Stomach (tissue), 9 donors: ENCODE data around the gene S100A11. TPM values are rescaled to one million over a fixed set of nuclear protein-coding genes. Genes with fewer than 3 reads are reported as not detected.

Source experiments
- DNase-seq, 2 donors: peaks; one replicate each; pipeline versions ENCODE4 v3.0.0 to v3.0.0-alpha.2; 2013 to 2019
- H3K27ac ChIP-seq, 5 donors: fragments of 200-600 bp in 4 of 5; sonication (generic) in 4 of 5; one replicate each; pipeline ENCODE4 v1.5.1; 2013 to 2019; ENCODE audit warnings: mild to moderate bottlenecking in 1 of 5, moderate library complexity in 1 of 5
- H3K27me3 ChIP-seq, 3 donors: fragments of 200-600 bp; sonication (generic); one replicate each; pipeline ENCODE4 v1.5.1; 2017 to 2019; ENCODE audit warnings: mixed run types in 1 of 3
- H3K36me3 ChIP-seq, 4 donors: fragments of 200-600 bp; sonication (generic); 1 replicate in 3 of 4; 2 replicates in 1 of 4; pipeline ENCODE4 v1.5.1; 2016 to 2019
- H3K4me1 ChIP-seq, 4 donors: fragments of 200-600 bp; sonication (generic); one replicate each; pipeline ENCODE4 v1.5.1; 2016 to 2019
- H3K4me3 ChIP-seq, 4 donors: fragments of 200-600 bp; sonication (generic) in 3 of 4; one replicate each; pipeline ENCODE4 v1.5.1; 2016 to 2019; ENCODE audit warnings: mild to moderate bottlenecking in 1 of 4
- H3K9me3 ChIP-seq, 4 donors: fragments of 200-600 bp; sonication (generic); one replicate each; pipeline ENCODE4 v1.5.1; 2016 to 2019
- EP300 ChIP-seq: sonication (generic); formaldehyde crosslinking; IDR thresholded peaks from one replicate; pipeline ENCODE4 v1.6.1; 2017; ENCODE audit warnings: antibody characterized with exemption
- POLR2A ChIP-seq, 4 donors: fragments of 450-650 bp; IDR thresholded peaks; one replicate each; pipeline ENCODE4 v1.6.1; 2016; ENCODE audit warnings: antibody characterized with exemption in 4 of 4, control low read depth in 2 of 4, mild to moderate bottlenecking in 1 of 4, moderate library complexity in 1 of 4
- POLR2AphosphoS5 ChIP-seq, 3 donors: sonication (generic); formaldehyde crosslinking; IDR thresholded peaks; one replicate each; pipeline ENCODE4 v1.6.1; 2016; ENCODE audit warnings: antibody characterized with exemption in 3 of 3
- WGBS, 5 donors: extraction: QIAGEN DNeasy Blood & Tissue Kit in 3 of 5; methylation state at CpG; one replicate each; pipeline versions ENCODE4 v1.1.5 to v1.1.7; 2013 to 2018; 5-methylcytosine and 5-hydroxymethylcytosine counted together
- intact Hi-C: fragments of 100-400 bp; cut with DNase I; formaldehyde crosslinking; loops from one replicate; pipeline ENCODE4 v1.15.1; 2023; ENCODE audit warnings: low total_unique reads
- polyA plus RNA-seq, 3 donors: library from polyadenylated mRNA; stranded (reverse); fragments of 200-250 nt; gene quantifications; one replicate each; pipeline ENCODE4 v1.2.3, GENCODE V29; 2013
- total RNA-seq, 5 donors: library from RNA; depleted of rRNA; stranded (reverse); fragments of >200 nt; gene quantifications; one replicate each; pipeline versions ENCODE4 v1.1.0 to v1.2.3, GENCODE V29; 2014 to 2016
- TF ChIP-seq, protein P1 (sequence below), 7 experiments: fragments of 450-650 bp in 4 of 7; fragments of 200-600 bp in 3 of 7; sonication (generic) in 3 of 7; IDR thresholded peaks; one replicate each; pipeline ENCODE4 v1.5.1; 2016 to 2019; ENCODE audit warnings: antibody characterized with exemption in 7 of 7, control low read depth in 2 of 7, mild to moderate bottlenecking in 1 of 7
- donor health status: healthy with polysubstance abuse.
- donor health status: Bipolar disorder and iron deficiency.
- donor health status: healthy.

S100A11 gene
- total and polyA plus RNA-seq, 8 donors, result 9.8 to 3,881 (median 250) TPM

DNA sequence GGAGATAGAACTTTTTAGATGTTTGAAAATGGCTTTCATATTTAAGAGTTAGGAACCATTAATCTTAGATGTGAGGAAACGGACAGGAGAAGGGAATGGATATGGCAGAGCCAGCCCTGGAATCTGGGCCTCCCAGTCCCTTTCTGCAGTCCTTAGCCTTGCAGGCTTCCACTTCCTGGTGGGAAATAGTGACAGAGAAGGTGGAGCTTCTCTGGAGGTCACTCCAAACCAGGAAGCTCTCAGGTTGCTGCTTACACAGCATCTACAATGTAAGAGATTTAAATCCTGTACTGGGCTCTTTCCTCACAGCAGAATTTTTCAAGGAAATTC lies 2.5 kb downstream of the S100A11 start:
- H3K27me3 ChIP-seq, result no peaks in the 10 kb centered on the region
- no peaks in the 10 kb centered on the region for H3K9me3 ChIP-seq
- peak overlapping the region; percentile 83 to 99 (median 95) for H3K27ac ChIP-seq
- intact Hi-C loops, result no loop called here
- 8 to 46% (median 39%) methylated on average over 1 of the region's 1 CpG for WGBS, 5 donors
- H3K4me1 ChIP-seq, result peaks cover 26 to 61% (median 46%) of the 10 kb centered on the region in 4 donors
- H3K4me3 ChIP-seq, result peak overlapping the region; percentile 56 to 74 (median 61)
- H3K36me3 ChIP-seq, result peaks cover 24 to 46% (median 36%) of the 10 kb centered on the region in 4 donors
- no peak for DNase-seq
- no peak for TF ChIP-seq POLR2A (IDR thresholded peaks at IDR 0.05)
- no peak for TF ChIP-seq EP300
- TF ChIP-seq POLR2AphosphoS5 (IDR thresholded peaks at IDR 0.05), result no peak
- TF ChIP-seq, protein P1, sequence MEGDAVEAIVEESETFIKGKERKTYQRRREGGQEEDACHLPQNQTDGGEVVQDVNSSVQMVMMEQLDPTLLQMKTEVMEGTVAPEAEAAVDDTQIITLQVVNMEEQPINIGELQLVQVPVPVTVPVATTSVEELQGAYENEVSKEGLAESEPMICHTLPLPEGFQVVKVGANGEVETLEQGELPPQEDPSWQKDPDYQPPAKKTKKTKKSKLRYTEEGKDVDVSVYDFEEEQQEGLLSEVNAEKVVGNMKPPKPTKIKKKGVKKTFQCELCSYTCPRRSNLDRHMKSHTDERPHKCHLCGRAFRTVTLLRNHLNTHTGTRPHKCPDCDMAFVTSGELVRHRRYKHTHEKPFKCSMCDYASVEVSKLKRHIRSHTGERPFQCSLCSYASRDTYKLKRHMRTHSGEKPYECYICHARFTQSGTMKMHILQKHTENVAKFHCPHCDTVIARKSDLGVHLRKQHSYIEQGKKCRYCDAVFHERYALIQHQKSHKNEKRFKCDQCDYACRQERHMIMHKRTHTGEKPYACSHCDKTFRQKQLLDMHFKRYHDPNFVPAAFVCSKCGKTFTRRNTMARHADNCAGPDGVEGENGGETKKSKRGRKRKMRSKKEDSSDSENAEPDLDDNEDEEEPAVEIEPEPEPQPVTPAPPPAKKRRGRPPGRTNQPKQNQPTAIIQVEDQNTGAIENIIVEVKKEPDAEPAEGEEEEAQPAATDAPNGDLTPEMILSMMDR (IDR thresholded peaks at IDR 0.05), result no peak

DNA sequence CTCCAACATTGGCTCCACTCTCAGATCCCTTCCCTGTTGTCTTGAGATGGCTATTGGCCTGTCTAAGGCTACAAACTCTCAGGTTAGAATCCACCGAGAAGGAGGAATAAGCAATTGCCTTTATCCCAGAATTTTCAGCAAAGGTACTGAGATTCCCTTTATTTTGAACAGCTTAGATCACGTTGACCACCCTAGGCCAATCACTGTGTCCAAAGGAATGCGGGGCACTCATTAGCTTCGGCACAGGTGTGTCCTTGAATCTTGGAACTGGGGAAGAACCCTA lies 6.9 kb downstream of the S100A11 start:
- peaks cover 12 to 33% (median 24%) of the 10 kb centered on the region in 4 donors for H3K4me1 ChIP-seq
- 87 to 96% (median 91%) methylated on average over 4 of the region's 4 CpGs for WGBS, 5 donors
- TF ChIP-seq POLR2AphosphoS5 (IDR thresholded peaks at IDR 0.05), result no peak
- H3K9me3 ChIP-seq, result no peaks in the 10 kb centered on the region
- no peak overlapping the region for H3K27ac ChIP-seq
- no peak for DNase-seq
- H3K36me3 ChIP-seq, result peaks cover 24 to 46% (median 36%) of the 10 kb centered on the region in 4 donors
- H3K27me3 ChIP-seq, result no peaks in the 10 kb centered on the region
- intact Hi-C loops, result no loop called here
- H3K4me3 ChIP-seq, result no peak overlapping the region

DNA sequence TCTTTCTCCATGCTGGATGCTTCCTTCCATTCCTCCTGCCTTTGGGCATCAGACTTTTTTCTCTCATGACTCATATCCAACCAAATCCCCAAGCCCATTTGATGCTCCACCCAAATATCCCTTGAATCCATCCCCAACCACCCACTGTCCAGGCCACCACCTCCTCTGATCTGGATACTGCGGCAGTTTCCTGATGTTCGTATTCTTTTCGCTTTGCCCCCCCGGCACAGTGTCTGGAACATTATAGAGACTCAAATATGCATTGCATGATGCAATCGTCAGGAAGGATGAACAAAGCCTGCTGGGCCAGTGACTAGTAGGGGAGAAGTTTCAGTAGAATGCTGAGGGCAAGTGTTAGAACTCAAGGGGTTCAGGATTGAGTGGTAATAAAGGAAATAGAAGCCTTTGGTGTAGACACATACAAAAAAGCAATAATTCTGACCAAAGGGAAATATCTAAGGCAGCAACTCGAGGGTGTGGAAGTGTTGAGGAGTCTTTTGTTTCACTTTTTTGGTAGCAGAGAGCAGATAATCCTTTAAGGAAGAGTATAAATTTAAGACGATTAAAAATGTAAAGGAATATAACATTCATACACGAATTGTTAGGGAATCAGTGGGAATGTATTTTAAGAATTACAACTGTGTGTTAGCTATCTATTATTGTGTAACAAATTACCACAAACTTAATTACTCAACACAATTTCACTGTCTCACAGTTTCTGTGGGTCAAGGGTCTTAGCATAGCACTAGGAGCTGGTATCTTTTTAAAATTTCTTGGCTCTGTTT lies 7.5 kb downstream of the S100A11 start:
- Histone ChIP-seq H3K4me1 (peaks cover 9 to 28% (median 19%) of the 10 kb centered on the region in 4 donors), H3K4me3 (no peak overlapping the region), H3K27me3 (no peaks in the 10 kb centered on the region), H3K9me3 (no peaks in the 10 kb centered on the region), H3K36me3 (peaks cover 24 to 46% (median 36%) of the 10 kb centered on the region in 4 donors), H3K27ac (peak overlapping the region in 1 of 5 donors; percentile 10)
- WGBS, 5 donors, result 77 to 87% (median 82%) methylated on average over 8 of the region's 8 CpGs
- TF ChIP-seq EP300 (no peak), POLR2AphosphoS5 (IDR thresholded peaks at IDR 0.05) (no peak), POLR2A (IDR thresholded peaks at IDR 0.05) (no peak)
- TF ChIP-seq, protein P1 (IDR thresholded peaks at IDR 0.05), result no peak
- DNase-seq, result no peak
- intact Hi-C loops, result no loop called here

DNA sequence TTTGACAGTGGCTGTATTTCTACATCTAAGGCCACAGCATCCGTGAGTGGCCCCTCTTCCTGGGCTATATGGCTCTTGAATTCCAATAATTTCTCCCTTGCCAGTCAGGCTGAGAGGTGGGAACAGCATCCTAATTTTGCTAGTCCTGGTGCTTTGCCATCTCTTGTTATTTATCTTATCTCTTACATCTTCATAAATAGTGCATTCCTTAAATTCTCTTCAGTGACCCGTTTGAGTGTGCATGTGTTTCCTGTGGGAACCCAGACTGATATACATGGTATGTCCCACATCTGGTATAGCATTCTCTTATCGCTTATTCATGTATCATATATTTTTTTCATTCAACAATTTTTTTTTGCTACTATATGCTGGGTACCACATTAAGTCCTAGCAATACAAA lies 9.9 kb downstream of the S100A11 start:
- Histone ChIP-seq H3K4me3 (no peak overlapping the region), H3K9me3 (no peaks in the 10 kb centered on the region), H3K4me1 (peaks cover 0 to 4% (median under 1%) of the 10 kb centered on the region in 4 donors), H3K27ac (no peak overlapping the region), H3K36me3 (peaks cover 6 to 22% (median 16%) of the 10 kb centered on the region in 4 donors), H3K27me3 (no peaks in the 10 kb centered on the region)
- no peak for TF ChIP-seq EP300
- TF ChIP-seq, protein P1 (IDR thresholded peaks at IDR 0.05), result no peak
- no peak for TF ChIP-seq POLR2AphosphoS5 (IDR thresholded peaks at IDR 0.05)
- TF ChIP-seq POLR2A (IDR thresholded peaks at IDR 0.05), result no peak
- WGBS, 5 donors, result 43 to 69% (median 53%) methylated on average over 3 of the region's 3 CpGs
- DNase-seq, result no peak
- intact Hi-C loops, result no loop called here

DNA sequence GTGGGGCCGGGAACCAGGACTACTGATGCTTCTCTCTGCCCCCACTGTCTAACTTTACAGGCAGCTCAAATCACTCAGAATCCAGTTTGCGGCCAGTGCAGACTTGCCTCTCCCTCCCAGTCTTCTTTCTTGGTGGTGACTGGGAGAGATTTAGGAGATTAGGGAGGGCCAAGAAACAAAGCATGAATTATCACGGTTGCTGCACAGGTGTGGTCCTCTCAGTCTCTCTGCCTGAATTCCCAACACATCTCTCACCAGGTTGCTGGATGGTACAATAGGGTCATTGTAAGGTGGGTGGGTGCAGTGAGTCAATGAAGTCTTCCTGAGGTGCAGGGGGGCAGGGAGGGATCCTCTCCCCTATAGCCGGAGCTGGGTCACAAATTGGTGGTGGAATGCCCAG lies 12.6 kb downstream of the S100A11 start:
- Histone ChIP-seq H3K36me3 (no peaks in the 10 kb centered on the region), H3K4me1 (no peaks in the 10 kb centered on the region), H3K27me3 (no peaks in the 10 kb centered on the region), H3K27ac (no peak overlapping the region), H3K4me3 (no peak overlapping the region), H3K9me3 (no peaks in the 10 kb centered on the region)
- DNase-seq, result no peak
- WGBS, 5 donors, result 54 to 72% (median 69%) methylated on average over 4 of the region's 4 CpGs
- TF ChIP-seq, protein P1 (IDR thresholded peaks at IDR 0.05), result no peak
- no peak for TF ChIP-seq POLR2A (IDR thresholded peaks at IDR 0.05)
- no peak for TF ChIP-seq POLR2AphosphoS5 (IDR thresholded peaks at IDR 0.05)
- no peak for TF ChIP-seq EP300
- intact Hi-C loops, result no loop called here
